Body of pancreas (tissue), 4 donors: ENCODE data around the gene PHYKPL. TPM values are rescaled to one million over a fixed set of nuclear protein-coding genes. Genes with fewer than 3 reads are reported as not detected.

Experiments
- ATAC-seq: fragments of 150-250 bp; one replicate; pipeline ENCODE4 v1.9.1; 2016
- DNase-seq, 4 donors: peaks; one replicate each; pipeline ENCODE4 v3.0.0-alpha.2; 2019
- H3K27ac ChIP-seq, 4 donors: fragments of 200-600 bp; sonication (generic); 1 replicate in 3 of 4; 2 replicates in 1 of 4; pipeline versions ENCODE4 v1.5.1 to v1.6.1; 2016 to 2019; ENCODE audit warnings: mild to moderate bottlenecking in 1 of 4, mixed read lengths in 1 of 4, moderate library complexity in 1 of 4
- H3K27me3 ChIP-seq, 2 donors: fragments of 200-600 bp; sonication (generic); one replicate each; pipeline ENCODE4 v1.6.0; 2016; ENCODE audit warnings: mild to moderate bottlenecking in 1 of 2
- H3K36me3 ChIP-seq, 2 donors: fragments of 200-600 bp; sonication (generic); replicated peaks in 1 of 2; 2 replicates each; pipeline ENCODE4 v1.5.1; 2016; ENCODE audit warnings: low read depth in 2 of 2; ENCODE audit not compliant: insufficient read depth in 1 of 2
- H3K4me1 ChIP-seq: fragments of 200-600 bp; sonication (generic); one replicate; pipeline ENCODE4 v1.6.0; 2016
- H3K4me3 ChIP-seq, 2 donors: fragments of 200-600 bp; sonication (generic); 1 replicate in 1 of 2; 2 replicates in 1 of 2; pipeline ENCODE4 v1.5.1; 2016 to 2019
- H3K9me3 ChIP-seq, 3 donors: fragments of 200-600 bp; sonication (generic); 1 replicate in 2 of 3; 2 replicates in 1 of 3; pipeline ENCODE4 v1.5.1; 2016
- POLR2A ChIP-seq, 3 donors: fragments of 450-650 bp; IDR thresholded peaks; one replicate each; pipeline ENCODE4 v1.6.1; 2016; ENCODE audit warnings: antibody characterized with exemption in 3 of 3, mild to moderate bottlenecking in 2 of 3
- whole genome bisulfite sequencing, 2 donors: methylation state at CpG; one replicate each; pipeline ENCODE4 v1.1.5; 2017; 5-methylcytosine and 5-hydroxymethylcytosine counted together
- intact Hi-C: fragments of 100-400 bp; cut with DNase I; formaldehyde crosslinking; loops from one replicate; pipeline ENCODE4 v1.15.1; 2023
- total RNA-seq, 2 donors: library from RNA; depleted of rRNA; stranded (reverse); fragments of >200 nt; gene quantifications; one replicate each; pipeline ENCODE4 v1.1.0, GENCODE V29; 2016
- TF ChIP-seq, protein P1 (sequence below), 7 experiments: fragments of 450-650 bp in 4 of 7; fragments of 200-600 bp in 3 of 7; sonication (generic) in 3 of 7; IDR thresholded peaks; one replicate each; pipeline ENCODE4 v1.5.1; 2016 to 2019; ENCODE audit warnings: antibody characterized with exemption in 7 of 7

Gene PHYKPL
- total RNA-seq, 2 donors from 2014 or later, result 47.0 to 76.5 TPM

- intact Hi-C loops, result loop anchor here (10.0 kb wide), 1 partner anchor 81 kb away; no protein-coding TSS in a partner anchor
- peak overlapping the region in 3 of 4 donors; percentile 82 to 95 (median 95) for H3K27ac ChIP-seq
- H3K4me1 ChIP-seq, result peaks cover 27% of the 10 kb centered on the region
- TF ChIP-seq, protein P1, sequence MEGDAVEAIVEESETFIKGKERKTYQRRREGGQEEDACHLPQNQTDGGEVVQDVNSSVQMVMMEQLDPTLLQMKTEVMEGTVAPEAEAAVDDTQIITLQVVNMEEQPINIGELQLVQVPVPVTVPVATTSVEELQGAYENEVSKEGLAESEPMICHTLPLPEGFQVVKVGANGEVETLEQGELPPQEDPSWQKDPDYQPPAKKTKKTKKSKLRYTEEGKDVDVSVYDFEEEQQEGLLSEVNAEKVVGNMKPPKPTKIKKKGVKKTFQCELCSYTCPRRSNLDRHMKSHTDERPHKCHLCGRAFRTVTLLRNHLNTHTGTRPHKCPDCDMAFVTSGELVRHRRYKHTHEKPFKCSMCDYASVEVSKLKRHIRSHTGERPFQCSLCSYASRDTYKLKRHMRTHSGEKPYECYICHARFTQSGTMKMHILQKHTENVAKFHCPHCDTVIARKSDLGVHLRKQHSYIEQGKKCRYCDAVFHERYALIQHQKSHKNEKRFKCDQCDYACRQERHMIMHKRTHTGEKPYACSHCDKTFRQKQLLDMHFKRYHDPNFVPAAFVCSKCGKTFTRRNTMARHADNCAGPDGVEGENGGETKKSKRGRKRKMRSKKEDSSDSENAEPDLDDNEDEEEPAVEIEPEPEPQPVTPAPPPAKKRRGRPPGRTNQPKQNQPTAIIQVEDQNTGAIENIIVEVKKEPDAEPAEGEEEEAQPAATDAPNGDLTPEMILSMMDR (IDR thresholded peaks at IDR 0.05), result no peak
- TF ChIP-seq POLR2A (IDR thresholded peaks at IDR 0.05), result no peak
- ATAC-seq (no peak), DNase-seq (no peak)
- peaks cover 0 to 22% of the 10 kb centered on the region in 2 donors for H3K36me3 ChIP-seq
- H3K4me3 ChIP-seq, result peak overlapping the region; percentile 26 to 76
- H3K9me3 ChIP-seq, result no peaks in the 10 kb centered on the region
- no peaks in the 10 kb centered on the region for H3K27me3 ChIP-seq
- WGBS, 2 donors, result 12% methylated on average over 5 of the region's 5 CpGs
Measured at GRCh38 chr5:178205749-178206047, 26.9 kb downstream of the PHYKPL start.

GRCh38 chr5:178204935-178205748 lies 27.5 kb downstream of the PHYKPL start:
- Histone ChIP-seq H3K9me3 (no peaks in the 10 kb centered on the region), H3K4me3 (peak overlapping the region; percentile 26 to 76), H3K4me1 (peaks cover 27% of the 10 kb centered on the region), H3K36me3 (peaks cover 0 to 18% of the 10 kb centered on the region in 2 donors), H3K27ac (peak overlapping the region; percentile 81 to 95 (median 88)), H3K27me3 (no peaks in the 10 kb centered on the region)
- WGBS, 2 donors, result 0% methylated on average over 1 to 89 of the region's 90 CpGs
- DNase-seq (peak; percentile 77 to 85 (median 81)), ATAC-seq (peak; percentile 63)
- TF ChIP-seq POLR2A (IDR thresholded peaks at IDR 0.05), result peak in 2 of 3 donors; percentile 23 to 28
- TF ChIP-seq, protein P1 (IDR thresholded peaks at IDR 0.05), result no peak
- intact Hi-C loops, result loop anchor here (10.0 kb wide), 1 partner anchor 80 kb away; no protein-coding TSS in a partner anchor

DNA sequence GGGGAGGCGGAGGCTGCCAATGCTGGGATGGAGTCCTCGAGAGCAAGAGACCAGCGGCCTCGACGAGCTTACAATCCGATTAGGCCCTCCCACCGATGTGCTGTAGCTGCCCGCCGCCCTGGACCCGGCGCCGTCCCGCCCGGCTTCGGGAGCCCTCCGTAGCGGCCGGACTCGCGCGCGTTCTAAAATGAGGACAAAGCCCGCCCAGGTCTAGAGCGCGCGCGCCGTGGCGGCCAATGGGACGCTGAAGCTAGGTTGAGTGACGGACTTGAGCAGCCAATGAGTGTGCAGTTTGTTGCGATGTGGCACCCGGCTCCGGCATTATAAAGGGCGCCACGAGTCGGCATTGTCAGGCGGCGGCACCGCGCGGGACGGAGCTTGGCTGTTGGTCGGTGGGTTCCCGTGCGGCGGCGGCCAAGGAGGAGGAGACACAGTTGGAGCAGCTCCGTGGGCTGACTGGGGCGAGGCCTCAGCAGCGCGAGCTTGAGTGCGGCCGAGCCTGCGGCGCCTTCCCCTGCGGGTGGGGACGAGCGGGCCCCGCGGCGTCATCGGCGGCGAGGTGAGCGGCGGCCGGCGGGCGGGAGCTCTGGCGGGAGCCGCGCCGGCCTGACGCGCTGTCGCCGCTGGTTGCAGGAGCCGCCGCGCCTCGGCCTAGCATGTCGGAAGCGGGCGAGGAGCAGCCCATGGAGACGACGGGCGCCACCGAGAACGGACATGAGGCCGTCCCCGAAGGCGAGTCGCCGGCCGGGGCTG lies 28.2 kb downstream of the PHYKPL start, which contains the start of gene HNRNPAB:
Gene HNRNPAB (plus strand): TSS at position 352 of the 753 bp plus-strand sequence. CDS start 305 bp downstream, at position 657.
- Histone ChIP-seq H3K27ac (peak within 1 kb of the TSS; percentile 81 to 95 (median 88)), H3K27me3 (no peaks in the 10 kb centered on the region), H3K9me3 (no peaks in the 10 kb centered on the region), H3K36me3 (peaks cover 0 to 10% of the 10 kb centered on the region in 2 donors), H3K4me3 (peak within 1 kb of the TSS; percentile 26 to 76), H3K4me1 (peaks cover 27% of the 10 kb centered on the region)
- DNase-seq (peak; percentile 96 to 97 (median 96)), ATAC-seq (peak; percentile 95)
- 1% methylated on average over 13 to 91 of the region's 96 CpGs for WGBS, 2 donors
- intact Hi-C loops, result loop anchor here (10.0 kb wide), 1 partner anchor 80 kb away; no protein-coding TSS in a partner anchor
- TF ChIP-seq, protein P1 (IDR thresholded peaks at IDR 0.05), result no peak
- TF ChIP-seq POLR2A (IDR thresholded peaks at IDR 0.05), result peak; percentile 100

GRCh38 chr5:178203670-178204181 lies 28.9 kb downstream of the PHYKPL start:
- Histone ChIP-seq H3K4me3 (peak overlapping the region; percentile 26 to 76), H3K4me1 (peaks cover 27% of the 10 kb centered on the region), H3K36me3 (peaks cover 0 to 5% of the 10 kb centered on the region in 2 donors), H3K27ac (peak overlapping the region; percentile 81 to 95 (median 88)), H3K27me3 (no peaks in the 10 kb centered on the region), H3K9me3 (no peaks in the 10 kb centered on the region)
- TF ChIP-seq POLR2A (IDR thresholded peaks at IDR 0.05), result no peak
- TF ChIP-seq, protein P1 (IDR thresholded peaks at IDR 0.05), result no peak
- 19 to 40% methylated on average over 11 to 30 of the region's 30 CpGs for WGBS, 2 donors
- DNase-seq, result no peak
- ATAC-seq, result no peak
- intact Hi-C loops, result loop anchor here (10.0 kb wide), 1 partner anchor 79 kb away; no protein-coding TSS in a partner anchor
